HAP-1 (cell line): ENCODE measurements around the gene SLC22A13.
A peak's percentile ranks its signal among the peaks of the same experiment; 100 is the strongest.
"Not testable (repeated sequence)": the region's sequence is repeated elsewhere in the genome, so short reads cannot be mapped to it uniquely, and the experiment has no call there.

Source experiments
- DNase-seq, 2 experiments: peaks; one replicate each; pipeline ENCODE4 v3.0.0-alpha.2; 2016 to 2020; ENCODE audit warnings: low spot score in 2 of 2
- H3K27me3 ChIP-seq: fragments of 250-450 bp; sonication (Bioruptor Pico); 2 replicates; pipeline ENCODE4 v1.5.1; 2020; ENCODE audit warnings: low read depth, mild to moderate bottlenecking, moderate library complexity
- H3K36me3 ChIP-seq: fragments of 250-450 bp; sonication (Bioruptor Pico); replicated peaks from 2 replicates; pipeline ENCODE4 v1.5.1; 2020; ENCODE audit warnings: mild to moderate bottlenecking
- H3K4me1 ChIP-seq: fragments of 250-450 bp; sonication (Bioruptor Pico); 2 replicates; pipeline ENCODE4 v1.5.1; 2020; ENCODE audit warnings: mild to moderate bottlenecking
- H3K4me3 ChIP-seq: fragments of 250-450 bp; sonication (Bioruptor Pico); 2 replicates; pipeline ENCODE4 v1.5.1; 2020; ENCODE audit warnings: mild to moderate bottlenecking, moderate library complexity
- H3K9me3 ChIP-seq: fragments of 250-450 bp; sonication (Bioruptor Pico); 2 replicates; pipeline ENCODE4 v1.5.1; 2020; ENCODE audit warnings: mild to moderate bottlenecking, moderate library complexity
- in situ Hi-C: fragments of 300-500 bp; cut with MboI; formaldehyde crosslinking; loops from 3 replicates; pipeline ENCODE4 v1.14.3; 2020; ENCODE audit warnings: low sequenced_read_pairs, inconsistent platforms, mixed read lengths

The SLC22A13 gene

GRCh38 chr3:38271553-38271952, 5.9 kb downstream of the SLC22A13 start:
- in situ Hi-C loops = no loop called here
- Histone ChIP-seq H3K27me3 (no peaks in the 10 kb centered on the region), H3K36me3 (no peaks in the 10 kb centered on the region), H3K4me1 (0 out of 2 replicates have a peak, but pooled peaks cover 3% of the 10 kb centered on the region), H3K9me3 (no peaks in the 10 kb centered on the region), H3K4me3 (no peak overlapping the region)
- no peak for DNase-seq

- Histone ChIP-seq H3K36me3 (no peaks in the 10 kb centered on the region), H3K9me3 (no peaks in the 10 kb centered on the region), H3K4me3 (no peak overlapping the region), H3K4me1 (0 out of 2 replicates have a peak, but pooled peaks cover 3% of the 10 kb centered on the region), H3K27me3 (no peaks in the 10 kb centered on the region)
- in situ Hi-C loops = no loop called here
- DNase-seq = no peak
Measured at GRCh38 chr3:38274864-38275649, 9.4 kb downstream of the SLC22A13 start.

- Histone ChIP-seq H3K36me3 (no peaks in the 10 kb centered on the region), H3K27me3 (no peaks in the 10 kb centered on the region), H3K4me3 (no peak overlapping the region), H3K9me3 (no peaks in the 10 kb centered on the region), H3K4me1 (0 out of 2 replicates have a peak, but pooled peaks cover 3% of the 10 kb centered on the region)
- no peak for DNase-seq
- in situ Hi-C loops = no loop called here
Measured at GRCh38 chr3:38275658-38276057, 10.0 kb downstream of the SLC22A13 start.

GRCh38 chr3:38276081-38276916, 10.7 kb downstream of the SLC22A13 start:
- no peak for DNase-seq
- H3K9me3 ChIP-seq = no peaks in the 10 kb centered on the region
- H3K36me3 ChIP-seq = no peaks in the 10 kb centered on the region
- no peaks in the 10 kb centered on the region for H3K27me3 ChIP-seq
- no peak overlapping the region for H3K4me3 ChIP-seq
- H3K4me1 ChIP-seq = 0 out of 2 replicates have a peak, but pooled peaks cover 3% of the 10 kb centered on the region
- in situ Hi-C loops = no loop called here

- DNase-seq = no peak
Measured at GRCh38 chr3:38276917-38277630, 11.5 kb downstream of the SLC22A13 start.

GRCh38 chr3:38278841-38279240, 13.2 kb downstream of the SLC22A13 start:
- H3K4me1 ChIP-seq = no peaks in the 10 kb centered on the region

More at GRCh38 chr3:38276917-38277630, 11.5 kb downstream of the SLC22A13 start:
- 0 out of 2 replicates have a peak, but pooled peaks cover 3% of the 10 kb centered on the region for H3K4me1 ChIP-seq
- no peaks in the 10 kb centered on the region for H3K9me3 ChIP-seq
- no peak overlapping the region for H3K4me3 ChIP-seq
- in situ Hi-C loops = no loop called here
- no peaks in the 10 kb centered on the region for H3K36me3 ChIP-seq
- H3K27me3 ChIP-seq = no peaks in the 10 kb centered on the region

GRCh38 chr3:38281895-38282686, 16.5 kb downstream of the SLC22A13 start, which contains the start of gene SLC22A14:
Gene SLC22A14 (plus strand): TSS chr3:38282294. CDS start chr3:38306027, 23,733 bp downstream.
- DNase-seq = peak in 1 of 2 experiments; percentile 33
- Histone ChIP-seq H3K4me1 (no peaks in the 10 kb centered on the region), H3K36me3 (no peaks in the 10 kb centered on the region), H3K4me3 (no peak within 1 kb of the TSS), H3K9me3 (no peaks in the 10 kb centered on the region), H3K27me3 (no peaks in the 10 kb centered on the region)
- in situ Hi-C loops = no loop called here

More at GRCh38 chr3:38278841-38279240, 13.2 kb downstream of the SLC22A13 start:
- DNase-seq = no peak
- in situ Hi-C loops = no loop called here
- no peaks in the 10 kb centered on the region for H3K36me3 ChIP-seq
- no peak overlapping the region for H3K4me3 ChIP-seq
- no peaks in the 10 kb centered on the region for H3K27me3 ChIP-seq
- H3K9me3 ChIP-seq = no peaks in the 10 kb centered on the region

GRCh38 chr3:38283810-38284755, 18.5 kb downstream of the SLC22A13 start:
- H3K4me3 ChIP-seq = no peak overlapping the region

GRCh38 chr3:38284756-38285150, 19.1 kb downstream of the SLC22A13 start:
- DNase-seq = no peak
- in situ Hi-C loops = no loop called here
- Histone ChIP-seq H3K4me3 (no peak overlapping the region), H3K27me3 (no peaks in the 10 kb centered on the region), H3K4me1 (no peaks in the 10 kb centered on the region), H3K9me3 (no peaks in the 10 kb centered on the region), H3K36me3 (no peaks in the 10 kb centered on the region)

More at GRCh38 chr3:38283810-38284755, 18.5 kb downstream of the SLC22A13 start:
- no peaks in the 10 kb centered on the region for H3K27me3 ChIP-seq
- H3K4me1 ChIP-seq = no peaks in the 10 kb centered on the region
- no peaks in the 10 kb centered on the region for H3K36me3 ChIP-seq
- in situ Hi-C loops = no loop called here
- H3K9me3 ChIP-seq = no peaks in the 10 kb centered on the region
- DNase-seq = no peak

GRCh38 chr3:38289286-38290217, 23.9 kb downstream of the SLC22A13 start:
- H3K36me3 ChIP-seq, H3K4me3 ChIP-seq, H3K4me1 ChIP-seq, H3K27me3 ChIP-seq, DNase-seq, in situ Hi-C loops, H3K9me3 ChIP-seq: not testable (repeated sequence)

- H3K36me3 ChIP-seq, H3K9me3 ChIP-seq, H3K4me1 ChIP-seq, in situ Hi-C loops, H3K27me3 ChIP-seq, H3K4me3 ChIP-seq, DNase-seq: not testable (repeated sequence)
Measured at GRCh38 chr3:38297053-38297452, 31.4 kb downstream of the SLC22A13 start.
